H9 (cell line): Measurements from ENCODE around the gene DBNDD2. TPM values are rescaled to one million over a fixed set of nuclear protein-coding genes. Genes with fewer than 3 reads are reported as not detected.

Source experiments
- DNase-seq: peaks from one replicate; pipeline ENCODE4 v3.0.0-alpha.2; 2017
- H2AFZ ChIP-seq: one replicate; pipeline ENCODE4 v1.6.1; 2013; ENCODE audit warnings: mild to moderate bottlenecking, low read length, control low read depth, moderate library complexity
- H2AK5ac ChIP-seq: 2 replicates; pipeline ENCODE4 v1.6.1; 2013; ENCODE audit warnings: low read length, control low read depth, mixed read lengths; ENCODE audit not compliant: insufficient read length
- H2BK120ac ChIP-seq: one replicate; pipeline ENCODE4 v1.6.1; 2013; ENCODE audit warnings: low read depth, mild to moderate bottlenecking, low read length, control low read depth, inconsistent platforms; ENCODE audit not compliant: poor library complexity, severe bottlenecking
- H2BK12ac ChIP-seq: 2 replicates; pipeline ENCODE4 v1.6.1; 2013; ENCODE audit warnings: low read length, control low read depth, mixed read lengths, low read depth; ENCODE audit not compliant: insufficient read length
- H2BK15ac ChIP-seq: 2 replicates; pipeline ENCODE4 v1.6.1; 2013; ENCODE audit warnings: low read depth, low read length, control low read depth
- H2BK20ac ChIP-seq: one replicate; pipeline ENCODE4 v1.6.1; 2013; ENCODE audit warnings: low read depth, mild to moderate bottlenecking, low read length, control low read depth, inconsistent platforms; ENCODE audit not compliant: poor library complexity, severe bottlenecking
- H2BK5ac ChIP-seq: 2 replicates; pipeline ENCODE4 v1.6.1; 2013; ENCODE audit warnings: low read length, control low read depth, mixed read lengths; ENCODE audit not compliant: insufficient read length
- H3K14ac ChIP-seq: 2 replicates; pipeline ENCODE4 v1.6.1; 2013; ENCODE audit warnings: low read length, control low read depth; ENCODE audit not compliant: insufficient read depth
- H3K18ac ChIP-seq: 2 replicates; pipeline ENCODE4 v1.6.1; 2013; ENCODE audit warnings: low read depth, mild to moderate bottlenecking, mixed read lengths, low read length, control low read depth; ENCODE audit not compliant: insufficient read length
- H3K23ac ChIP-seq: 2 replicates; pipeline ENCODE4 v1.6.1; 2013; ENCODE audit warnings: low read length, control low read depth, mixed read lengths, low read depth; ENCODE audit not compliant: insufficient read length
- H3K23me2 ChIP-seq: 2 replicates; pipeline ENCODE4 v1.6.1; 2013; ENCODE audit warnings: low read depth, mild to moderate bottlenecking, mixed read lengths, low read length, control low read depth; ENCODE audit not compliant: insufficient read length, poor library complexity, severe bottlenecking
- H3K27ac ChIP-seq: 2 replicates; pipeline ENCODE4 v1.5.1; 2013; ENCODE audit warnings: low read length, control low read depth, mixed read lengths, low read depth; ENCODE audit not compliant: insufficient read length
- H3K27me3 ChIP-seq: 2 replicates; pipeline ENCODE4 v1.6.1; 2013; ENCODE audit warnings: low read length, control low read depth, inconsistent platforms; ENCODE audit not compliant: insufficient read depth
- H3K4ac ChIP-seq: 2 replicates; pipeline ENCODE4 v1.6.1; 2013; ENCODE audit warnings: low read depth, mild to moderate bottlenecking, control low read depth, inconsistent platforms, low read length, moderate library complexity
- H3K4me1 ChIP-seq: 2 replicates; pipeline ENCODE4 v1.6.1; 2013; ENCODE audit warnings: low read length, control low read depth, inconsistent platforms; ENCODE audit not compliant: insufficient read depth
- H3K4me2 ChIP-seq: 2 replicates; pipeline ENCODE4 v1.6.1; 2013; ENCODE audit warnings: low read length, control low read depth, mixed read lengths; ENCODE audit not compliant: insufficient read length, insufficient read depth
- H3K56ac ChIP-seq: 2 replicates; pipeline ENCODE4 v1.6.1; 2013; ENCODE audit warnings: low read depth, mild to moderate bottlenecking, mixed read lengths, low read length, control low read depth; ENCODE audit not compliant: insufficient read length
- H3K79me1 ChIP-seq: 2 replicates; pipeline ENCODE4 v1.6.1; 2013; ENCODE audit warnings: low read depth, mild to moderate bottlenecking, moderate library complexity, low read length, control low read depth, inconsistent platforms; ENCODE audit not compliant: insufficient read depth, poor library complexity, severe bottlenecking
- H3K79me2 ChIP-seq: 2 replicates; pipeline ENCODE4 v1.6.1; 2013; ENCODE audit warnings: low read length, control low read depth, inconsistent platforms; ENCODE audit not compliant: insufficient read depth
- H3K9ac ChIP-seq: 2 replicates; pipeline ENCODE4 v1.6.1; 2013; ENCODE audit warnings: low read length, control low read depth, mixed read lengths; ENCODE audit not compliant: insufficient read length; ENCODE audit errors: extremely low read depth
- H3K9me3 ChIP-seq: one replicate; pipeline ENCODE4 v1.6.1; 2013; ENCODE audit warnings: low read depth, low read length, inconsistent platforms; ENCODE audit not compliant: control insufficient read depth
- H3T11ph ChIP-seq: one replicate; pipeline ENCODE4 v1.6.1; 2013; ENCODE audit warnings: mild to moderate bottlenecking, low read length, control low read depth, inconsistent platforms
- H4K20me1 ChIP-seq: one replicate; pipeline ENCODE4 v1.6.1; 2013; ENCODE audit not compliant: control insufficient read depth, insufficient read length, insufficient read depth
- H4K5ac ChIP-seq: 2 replicates; pipeline ENCODE4 v1.6.1; 2013; ENCODE audit warnings: low read depth, mild to moderate bottlenecking, mixed read lengths, low read length, control low read depth; ENCODE audit not compliant: insufficient read length
- H4K8ac ChIP-seq: replicated peaks from 2 replicates; pipeline ENCODE4 v1.6.1; 2013; ENCODE audit warnings: low read length, control low read depth, mixed read lengths, low read depth; ENCODE audit not compliant: insufficient read length
- H4K91ac ChIP-seq: 2 replicates; pipeline ENCODE4 v1.6.1; 2013; ENCODE audit warnings: low read depth, mild to moderate bottlenecking, moderate library complexity, mixed read lengths, low read length, control low read depth; ENCODE audit not compliant: insufficient read length
- H3K27ac Mint-ChIP-seq, 3 experiments: 2 replicates in 2 of 3; 3 replicates in 1 of 3; pipeline ENCODE4 v1.8.0; 2020 to 2021; ENCODE audit warnings: mixed read lengths in 3 of 3, mild to moderate bottlenecking in 1 of 3, moderate library complexity in 1 of 3
- H3K27me3 Mint-ChIP-seq: 2 replicates; pipeline ENCODE4 v1.8.0; 2021; ENCODE audit warnings: low read depth, mild to moderate bottlenecking, moderate library complexity, mixed read lengths
- H3K36me3 Mint-ChIP-seq, 3 experiments: 2 replicates in 2 of 3; 3 replicates in 1 of 3; pipeline ENCODE4 v1.8.0; 2020 to 2021; ENCODE audit warnings: low read depth in 3 of 3, mixed read lengths in 3 of 3; ENCODE audit not compliant: insufficient read depth in 1 of 3
- H3K4me1 Mint-ChIP-seq, 2 experiments: 2 replicates each; pipeline ENCODE4 v1.8.0; 2020; ENCODE audit warnings: mixed read lengths in 2 of 2
- H3K4me3 Mint-ChIP-seq, 2 experiments: 2 replicates in 1 of 2; 3 replicates in 1 of 2; pipeline ENCODE4 v1.8.0; 2020 to 2021; ENCODE audit warnings: mild to moderate bottlenecking in 2 of 2, mixed read lengths in 2 of 2, moderate library complexity in 1 of 2
- H3K9me3 Mint-ChIP-seq, 2 experiments: 2 replicates in 1 of 2; 3 replicates in 1 of 2; pipeline ENCODE4 v1.8.0; 2020; ENCODE audit warnings: mild to moderate bottlenecking in 2 of 2, mixed read lengths in 2 of 2, moderate library complexity in 1 of 2
- CTCF ChIP-seq: fragments of 200-600 bp; sonication (generic); conservative IDR thresholded peaks from 3 replicates; pipeline ENCODE4 v1.8.0; 2021; ENCODE audit warnings: antibody characterized with exemption, mild to moderate bottlenecking
- WGBS: extraction: QIAGEN DNeasy Blood & Tissue Kit; methylation state at CpG from one replicate; pipeline ENCODE4 v1.1.7; 2013; ENCODE audit warnings: missing lambda C conversion rate, low lambda C conversion rate, mixed read lengths; ENCODE audit not compliant: insufficient read length; ENCODE audit errors: extremely low coverage; 5-methylcytosine and 5-hydroxymethylcytosine counted together
- total RNA-seq: library from RNA; stranded (reverse); gene quantifications from 2 replicates; pipeline ENCODE4 v1.2.1, GENCODE V29; 2021

The DBNDD2 gene
- total RNA-seq, 1 experiment from 2014 or later = 39.1 TPM

- H4K91ac ChIP-seq = no peak overlapping the region
- H2BK15ac ChIP-seq = no peak overlapping the region
- H3K4me2 ChIP-seq = peak overlapping the region; percentile 91
- Mint-ChIP-seq H3K4me3 (peak overlapping the region; percentile 97 to 99), H3K36me3 (peaks cover 6 to 33% (median 20%) of the 10 kb centered on the region in 3 experiments; a peak in 6 of 7 replicates), H3K27ac (peak overlapping the region in 2 of 3 experiments; percentile 78 to 97; a peak in 4 of 7 replicates), H3K4me1 (peaks cover 22 to 24% of the 10 kb centered on the region in 2 experiments), H3K9me3 (no peaks in the 10 kb centered on the region), H3K27me3 (no peaks in the 10 kb centered on the region)
- H2BK20ac ChIP-seq = no peak overlapping the region
- H4K20me1 ChIP-seq = no peaks in the 10 kb centered on the region
- no peak for TF ChIP-seq CTCF
- no CpG with 5 or more reads among the region's 23 CpGs for WGBS
- no peak overlapping the region for H2BK12ac ChIP-seq
- peak; percentile 24 for DNase-seq
- no peak overlapping the region for H2BK5ac ChIP-seq
- peaks cover 9% of the 10 kb centered on the region for H3K23me2 ChIP-seq
- peaks cover 2% of the 10 kb centered on the region for H3K79me1 ChIP-seq
- H2AFZ ChIP-seq = no peak overlapping the region
- H3K56ac ChIP-seq = no peak overlapping the region
- H3K27me3 ChIP-seq = no peaks in the 10 kb centered on the region
- no peaks in the 10 kb centered on the region; the same call in 1 of the 2 replicates for H3K79me2 ChIP-seq
- no peak overlapping the region for H3K27ac ChIP-seq
- no peak overlapping the region for H4K8ac ChIP-seq
- peak overlapping the region; percentile 71 for H3K9ac ChIP-seq
- H3T11ph ChIP-seq = no peak overlapping the region
- no peak overlapping the region for H3K14ac ChIP-seq
- H3K23ac ChIP-seq = no peak overlapping the region
- H3K4ac ChIP-seq = no peak overlapping the region
- H3K4me1 ChIP-seq = peaks cover 6% of the 10 kb centered on the region; the same call in 1 of the 2 replicates
- H3K18ac ChIP-seq = no peak overlapping the region
- no peaks in the 10 kb centered on the region for H3K9me3 ChIP-seq
- no peak overlapping the region for H2BK120ac ChIP-seq
- no peak overlapping the region for H4K5ac ChIP-seq
- no peak overlapping the region for H2AK5ac ChIP-seq
Observed at GRCh38 chr20:45363611-45364492, 44.2 kb upstream of the DBNDD2 start.
